Stimulated activated naive CD8-positive, alpha-beta T cell treated with anti-CD3 and anti-CD28 coated beads, Interleukin-15, amount 100 ng/mL, for 72 hours (primary cell): Measurements from ENCODE around the gene ALKBH4.

ENCODE experiments used
- ATAC-seq: fragments of 150-1000 bp; cut with Tn5 transposase; 2 replicates; pipeline ENCODE4 v1.10.0; 2021; ENCODE audit warnings: mild to moderate bottlenecking, moderate library complexity
- DNase-seq, 2 donors: peaks; one replicate each; pipeline ENCODE4 v3.0.0; 2021 to 2022
- H3K27ac Mint-ChIP-seq, 2 donors: one replicate each; pipeline ENCODE4 v1.8.0; 2022; ENCODE audit warnings: mild to moderate bottlenecking in 2 of 2, mixed read lengths in 2 of 2, moderate library complexity in 2 of 2
- H3K27me3 Mint-ChIP-seq: one replicate; pipeline ENCODE4 v1.8.0; 2022; ENCODE audit warnings: mixed read lengths
- H3K4me1 Mint-ChIP-seq: one replicate; pipeline ENCODE4 v1.8.0; 2022; ENCODE audit warnings: mild to moderate bottlenecking, mixed read lengths
- H3K4me3 Mint-ChIP-seq, 2 donors: one replicate each; pipeline ENCODE4 v1.8.0; 2022; ENCODE audit warnings: mild to moderate bottlenecking in 2 of 2, mixed read lengths in 2 of 2, moderate library complexity in 1 of 2
- H3K9me3 Mint-ChIP-seq, 2 donors: one replicate each; pipeline ENCODE4 v1.8.0; 2022; ENCODE audit warnings: mixed read lengths in 2 of 2

The ALKBH4 gene

DNA sequence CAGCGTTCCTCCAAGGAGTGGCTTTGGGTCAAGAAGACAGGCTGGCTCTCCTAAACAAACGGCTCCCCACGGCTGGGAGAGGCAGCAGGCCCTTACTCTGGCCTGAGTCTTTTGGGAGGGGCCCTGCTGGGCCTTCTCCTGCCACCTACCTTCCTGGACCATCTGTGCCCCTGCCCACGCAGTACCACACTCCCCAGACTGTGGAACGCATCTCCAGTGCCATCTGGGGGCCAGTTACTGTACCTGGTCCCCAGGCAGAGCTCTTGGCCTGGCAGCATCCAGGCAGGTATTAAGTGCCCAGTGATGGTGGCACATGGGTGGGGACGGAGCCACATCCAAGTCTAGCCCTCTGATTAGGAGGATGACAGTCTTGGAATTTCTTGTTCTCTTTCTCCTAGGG is 14.4 kb downstream of the ALKBH4 start:
- Mint-ChIP-seq H3K9me3 (no peaks in the 10 kb centered on the region), H3K27me3 (no peaks in the 10 kb centered on the region), H3K4me3 (no peak overlapping the region), H3K4me1 (peaks cover 14% of the 10 kb centered on the region), H3K27ac (no peak overlapping the region)
- ATAC-seq (peak; percentile 87), DNase-seq (peak; percentile 43 to 60)

DNA sequence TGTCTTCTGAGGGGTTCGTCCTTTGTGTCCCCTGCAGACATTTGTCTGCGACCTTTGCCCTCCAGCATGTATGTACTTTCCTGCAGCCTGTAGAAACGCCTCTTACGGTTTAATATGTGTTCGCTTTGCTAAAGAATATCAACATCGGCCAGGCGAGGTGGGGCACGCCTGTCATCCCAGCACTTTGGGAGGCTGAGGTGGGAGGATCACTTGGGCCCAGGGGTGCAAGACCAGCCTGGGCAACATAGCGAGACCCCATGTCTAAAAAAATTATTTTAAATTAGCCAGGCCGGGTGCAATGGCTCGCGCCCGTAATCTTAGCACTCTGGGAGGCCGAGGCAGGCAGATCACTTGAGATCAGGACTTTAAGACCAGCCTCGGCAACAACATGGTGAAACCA is 15.5 kb downstream of the ALKBH4 start:
- H3K4me1 Mint-ChIP-seq, result peaks cover 20% of the 10 kb centered on the region
- H3K27me3 Mint-ChIP-seq, result no peaks in the 10 kb centered on the region
- DNase-seq, result no peak
- H3K27ac Mint-ChIP-seq, result no peak overlapping the region
- H3K9me3 Mint-ChIP-seq, result no peaks in the 10 kb centered on the region
- H3K4me3 Mint-ChIP-seq, result no peak overlapping the region
- no peak for ATAC-seq

DNA sequence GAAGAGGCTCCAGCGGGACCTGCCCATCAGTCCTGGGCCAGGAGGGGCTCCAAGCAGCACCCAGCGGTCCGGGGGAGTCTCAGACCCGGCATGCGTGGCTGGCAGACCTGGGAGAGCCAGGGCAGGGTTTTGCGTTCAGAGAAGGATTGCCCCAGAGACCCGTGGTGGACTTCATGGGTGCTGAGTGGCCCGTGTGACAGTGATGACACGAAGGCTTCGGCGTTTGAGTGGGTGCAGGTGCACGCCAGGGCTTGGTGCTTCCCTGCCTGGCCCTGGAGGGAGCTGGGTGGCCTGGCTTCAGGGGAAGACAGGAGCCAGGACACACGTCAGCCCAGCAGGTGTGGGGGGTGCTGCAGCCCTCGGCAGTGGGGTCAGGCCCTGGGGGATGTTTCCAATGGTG is 17.4 kb downstream of the ALKBH4 start:
- peaks cover 25% of the 10 kb centered on the region for H3K4me1 Mint-ChIP-seq
- H3K27ac Mint-ChIP-seq, result peak overlapping the region in 1 of 2 donors; percentile 59
- no peak overlapping the region for H3K4me3 Mint-ChIP-seq
- DNase-seq (no peak), ATAC-seq (no peak)
- H3K27me3 Mint-ChIP-seq, result no peaks in the 10 kb centered on the region
- no peaks in the 10 kb centered on the region for H3K9me3 Mint-ChIP-seq

DNA sequence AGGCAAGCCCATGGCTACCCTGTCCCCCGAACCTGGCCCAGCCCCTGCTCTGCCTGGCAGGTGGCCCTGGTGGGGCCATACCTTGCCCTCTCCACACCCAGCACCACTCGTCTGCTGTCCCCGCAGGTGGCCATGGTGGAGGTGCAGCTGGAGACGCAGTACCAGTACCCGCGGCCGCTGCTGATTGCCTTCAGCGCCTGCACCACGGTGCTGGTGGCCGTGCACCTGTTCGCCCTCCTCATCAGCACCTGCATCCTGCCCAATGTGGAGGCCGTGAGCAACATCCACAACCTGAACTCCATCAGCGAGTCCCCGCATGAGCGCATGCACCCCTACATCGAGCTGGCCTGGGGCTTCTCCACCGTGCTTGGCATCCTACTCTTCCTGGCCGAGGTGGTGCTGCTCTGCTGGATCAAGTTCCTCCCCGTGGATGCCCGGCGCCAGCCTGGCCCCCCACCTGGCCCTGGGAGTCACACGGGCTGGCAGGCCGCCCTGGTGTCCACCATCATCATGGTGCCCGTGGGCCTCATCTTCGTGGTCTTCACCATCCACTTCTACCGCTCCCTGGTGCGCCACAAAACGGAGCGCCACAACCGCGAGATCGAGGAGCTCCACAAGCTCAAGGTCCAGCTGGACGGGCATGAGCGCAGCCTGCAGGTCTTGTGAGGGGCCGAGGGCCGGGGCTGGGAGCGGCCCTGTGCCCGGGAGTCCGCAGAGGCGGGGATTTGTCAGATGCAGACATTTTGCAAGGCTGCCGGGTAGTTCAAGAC is 18.1 kb downstream of the ALKBH4 start:
- no peak overlapping the region for H3K27ac Mint-ChIP-seq
- peaks cover 25% of the 10 kb centered on the region for H3K4me1 Mint-ChIP-seq
- no peak for DNase-seq
- no peaks in the 10 kb centered on the region for H3K27me3 Mint-ChIP-seq
- ATAC-seq, result no peak
- H3K9me3 Mint-ChIP-seq, result no peaks in the 10 kb centered on the region
- no peak overlapping the region for H3K4me3 Mint-ChIP-seq

DNA sequence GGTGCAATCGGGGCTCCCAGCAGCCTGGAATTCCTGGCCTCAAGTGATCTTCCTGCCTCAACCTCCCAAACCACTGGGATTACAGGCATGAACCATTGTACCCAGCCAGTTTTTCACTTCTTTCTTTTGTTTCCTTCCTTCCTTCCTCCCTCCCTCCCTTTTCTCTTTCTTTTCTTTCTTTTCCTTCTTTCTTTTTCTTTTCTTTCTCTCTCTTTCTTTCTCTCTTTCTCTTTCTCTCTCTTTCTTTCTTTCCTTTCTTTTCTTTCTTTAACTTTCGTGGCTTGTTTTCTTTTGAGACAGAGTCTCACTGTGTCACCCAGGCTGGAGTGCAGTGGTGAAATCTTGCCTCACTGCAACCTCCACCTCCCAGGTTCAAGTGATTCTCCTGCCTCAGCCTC is 19.0 kb downstream of the ALKBH4 start:
- ATAC-seq, result no peak
- H3K27ac Mint-ChIP-seq, result peak overlapping the region; percentile 0 to 75
- H3K4me1 Mint-ChIP-seq, result peaks cover 25% of the 10 kb centered on the region
- DNase-seq, result no peak
- H3K4me3 Mint-ChIP-seq, result no peak overlapping the region
- no peaks in the 10 kb centered on the region for H3K27me3 Mint-ChIP-seq
- no peaks in the 10 kb centered on the region for H3K9me3 Mint-ChIP-seq

DNA sequence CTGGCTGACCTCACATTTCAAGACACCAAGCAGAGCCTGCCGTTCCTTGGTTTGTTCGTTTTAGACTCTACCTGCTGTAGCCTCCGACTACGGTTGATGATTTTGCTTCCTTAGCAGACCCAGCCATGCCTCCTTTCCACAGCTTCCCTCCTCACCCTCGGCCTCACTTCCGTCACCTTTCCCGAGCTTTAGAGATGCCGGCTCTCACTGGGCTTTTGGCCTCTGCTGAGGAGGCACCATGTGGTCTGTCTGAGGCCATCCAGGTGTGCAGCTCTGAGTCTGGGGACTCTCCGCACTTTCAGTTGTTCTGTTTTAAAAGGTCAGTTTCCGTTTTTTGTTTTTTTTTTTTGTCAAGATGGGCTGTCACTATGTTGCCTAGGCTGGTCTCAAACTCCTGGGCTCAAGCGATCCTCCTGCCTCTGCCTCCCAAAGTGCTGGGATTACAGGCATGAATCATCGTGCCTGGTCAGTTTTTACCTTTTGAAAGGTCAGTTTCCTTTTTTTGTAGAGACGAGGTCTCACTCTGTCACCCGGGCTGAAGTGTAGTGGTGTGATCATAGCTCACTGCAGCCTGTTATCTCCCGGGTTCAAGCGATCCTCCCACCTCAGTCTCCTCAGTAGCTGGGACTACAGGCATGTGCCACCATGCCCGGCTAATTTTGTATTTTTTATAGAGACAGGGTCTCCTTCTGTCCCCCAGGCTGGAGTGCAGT is 19.5 kb downstream of the ALKBH4 start:
- Mint-ChIP-seq H3K27me3 (no peaks in the 10 kb centered on the region), H3K4me1 (peaks cover 20% of the 10 kb centered on the region), H3K4me3 (peak overlapping the region in 1 of 2 donors; percentile 18), H3K27ac (peak overlapping the region in 1 of 2 donors; percentile 27), H3K9me3 (no peaks in the 10 kb centered on the region)
- DNase-seq (no peak), ATAC-seq (no peak)

DNA sequence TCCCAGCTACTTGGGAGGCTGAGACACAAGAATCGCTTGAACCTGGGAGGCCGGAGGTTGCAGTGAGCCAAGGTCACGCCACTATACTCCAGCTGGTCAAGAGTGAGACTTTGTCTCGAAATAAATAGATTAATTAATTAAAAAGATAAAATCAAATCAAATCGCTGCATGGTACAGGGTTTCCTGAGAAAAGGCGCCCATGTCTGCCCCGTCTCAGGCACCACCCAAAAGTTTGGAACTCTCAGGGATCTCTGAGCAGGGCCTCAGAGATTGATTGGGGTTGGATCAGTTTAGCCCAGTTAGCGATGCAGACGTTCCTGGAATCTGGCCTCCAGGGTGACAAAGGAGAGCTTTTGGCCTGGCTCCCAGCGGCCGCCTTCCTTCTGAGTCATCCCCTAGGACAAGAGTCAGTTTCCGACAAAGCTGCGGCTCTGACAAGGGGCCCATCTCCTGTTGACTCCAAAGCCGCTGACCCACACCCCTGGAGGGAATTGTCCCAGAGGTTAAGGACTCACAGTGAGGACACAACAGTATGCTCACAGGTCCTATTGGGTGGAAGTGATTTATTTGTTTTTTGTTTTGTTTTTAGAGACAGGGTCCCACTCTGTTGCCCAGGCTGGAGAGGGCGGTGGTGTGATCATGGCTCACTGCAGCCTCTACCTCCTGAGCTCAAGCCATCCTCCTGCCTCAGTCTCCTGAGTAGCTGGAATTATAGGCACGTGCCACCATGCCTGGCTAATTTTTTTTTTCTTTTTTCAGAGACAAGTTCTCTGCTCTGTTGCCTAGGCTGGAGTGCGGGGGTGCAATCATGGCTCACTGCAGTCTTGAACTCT is 24.5 kb downstream of the ALKBH4 start:
- DNase-seq (no peak), ATAC-seq (no peak)
- Mint-ChIP-seq H3K9me3 (no peaks in the 10 kb centered on the region), H3K4me1 (peaks cover 27% of the 10 kb centered on the region), H3K27me3 (no peaks in the 10 kb centered on the region), H3K4me3 (no peak overlapping the region), H3K27ac (no peak overlapping the region)

DNA sequence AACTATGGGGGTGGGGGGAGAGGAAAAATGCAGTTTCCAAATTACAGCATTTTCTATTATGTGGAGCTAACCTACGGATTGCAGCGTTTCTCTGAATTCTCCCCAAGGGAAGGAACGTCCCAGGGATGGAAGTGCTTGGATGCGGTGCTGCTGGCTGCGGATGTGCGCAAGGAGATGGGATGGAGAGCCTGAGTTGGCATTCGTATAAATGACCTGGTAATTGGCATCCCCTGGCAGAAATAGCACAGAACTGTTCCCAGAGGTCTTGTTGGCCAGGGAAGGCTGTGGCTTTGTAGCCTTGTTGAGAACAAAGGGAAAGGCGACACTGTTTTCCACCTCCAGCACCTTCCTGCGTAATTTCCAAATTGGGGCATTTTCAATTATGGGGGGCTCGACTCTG is 28.5 kb downstream of the ALKBH4 start:
- ATAC-seq (no peak), DNase-seq (no peak)
- Mint-ChIP-seq H3K4me1 (peaks cover 46% of the 10 kb centered on the region), H3K9me3 (no peaks in the 10 kb centered on the region), H3K27ac (peak overlapping the region in 1 of 2 donors; percentile 69), H3K4me3 (no peak overlapping the region), H3K27me3 (no peaks in the 10 kb centered on the region)

DNA sequence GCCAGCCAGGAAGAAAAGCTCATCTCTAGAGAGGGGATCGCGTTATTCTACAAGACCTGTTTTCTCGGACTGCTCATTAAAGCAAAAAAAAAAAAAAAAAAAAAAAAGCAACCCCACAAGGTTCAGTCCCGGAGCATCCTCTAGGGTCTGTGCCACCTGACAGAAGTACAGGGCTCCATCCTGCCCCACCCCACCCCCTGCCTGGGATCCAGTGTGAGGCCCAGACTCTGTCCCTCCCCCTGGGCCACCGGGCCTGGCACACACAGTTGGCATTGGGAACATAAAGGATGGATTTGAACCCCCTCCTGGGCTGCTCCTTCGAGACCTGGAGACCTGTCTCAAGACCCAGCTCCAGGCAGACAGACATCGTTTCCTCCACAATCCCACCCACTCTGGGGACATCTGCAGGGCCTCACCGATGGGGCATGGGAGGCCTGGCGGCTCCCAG is 30.6 kb downstream of the ALKBH4 start:
- Mint-ChIP-seq H3K9me3 (no peaks in the 10 kb centered on the region), H3K4me3 (peak overlapping the region; percentile 83 to 87), H3K27ac (peak overlapping the region; percentile 89 to 93), H3K4me1 (peaks cover 66% of the 10 kb centered on the region), H3K27me3 (no peaks in the 10 kb centered on the region)
- DNase-seq (peak in 1 of 2 donors; percentile 36), ATAC-seq (peak; percentile 55)

DNA sequence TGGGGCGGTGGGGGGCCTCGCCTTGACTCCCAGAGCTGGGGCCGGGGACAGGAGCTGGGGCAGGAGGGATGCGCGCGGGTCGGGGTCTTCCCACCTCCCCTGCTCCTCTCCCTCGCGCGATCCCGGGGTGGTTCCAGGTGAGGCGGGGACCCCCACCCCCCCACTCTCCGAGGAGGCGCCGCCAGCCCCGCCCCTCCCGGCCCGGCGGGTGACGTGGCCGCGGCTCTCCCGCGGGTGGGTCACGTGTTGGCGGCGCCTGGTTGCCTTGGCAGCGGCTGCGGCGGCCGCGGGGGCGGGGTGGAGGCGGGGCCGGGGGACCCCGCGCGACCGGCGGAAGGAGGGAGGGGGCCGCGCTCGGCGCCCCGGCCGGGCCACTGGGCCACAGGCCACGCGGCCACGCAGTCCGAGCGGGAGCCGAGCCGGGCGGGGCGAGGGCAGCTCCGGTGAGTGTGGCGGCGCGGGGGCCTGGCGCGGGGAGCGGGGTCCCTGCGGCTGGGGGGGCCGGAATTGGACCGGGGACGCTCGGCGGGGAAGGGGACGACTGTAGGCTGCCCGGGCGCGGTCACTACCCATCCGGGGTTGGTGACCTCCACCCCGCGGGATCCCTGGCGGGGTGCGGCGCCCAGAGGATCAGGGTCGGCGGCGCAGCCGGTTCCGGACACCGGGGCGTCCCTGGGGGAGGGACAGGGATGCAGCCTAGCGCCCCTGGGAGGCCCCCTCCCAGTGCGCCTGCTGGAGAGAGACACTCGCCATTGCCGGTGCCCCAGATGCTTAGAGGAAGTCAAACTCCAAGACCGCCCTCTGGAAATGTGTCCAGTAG is 31.2 kb downstream of the ALKBH4 start, which contains the start of gene ORAI2:
ORAI2 (plus strand) TSS at position 357 of the 820 bp plus-strand sequence. CDS start 5,382 bp downstream, outside the sequence.
- no peaks in the 10 kb centered on the region for H3K9me3 Mint-ChIP-seq
- H3K4me3 Mint-ChIP-seq, result peak within 1 kb of the TSS; percentile 83 to 87
- H3K27me3 Mint-ChIP-seq, result no peaks in the 10 kb centered on the region
- peak; percentile 82 to 84 for DNase-seq
- ATAC-seq, result peak; percentile 75
- peak within 1 kb of the TSS; percentile 93 for H3K27ac Mint-ChIP-seq
- H3K4me1 Mint-ChIP-seq, result peaks cover 71% of the 10 kb centered on the region

DNA sequence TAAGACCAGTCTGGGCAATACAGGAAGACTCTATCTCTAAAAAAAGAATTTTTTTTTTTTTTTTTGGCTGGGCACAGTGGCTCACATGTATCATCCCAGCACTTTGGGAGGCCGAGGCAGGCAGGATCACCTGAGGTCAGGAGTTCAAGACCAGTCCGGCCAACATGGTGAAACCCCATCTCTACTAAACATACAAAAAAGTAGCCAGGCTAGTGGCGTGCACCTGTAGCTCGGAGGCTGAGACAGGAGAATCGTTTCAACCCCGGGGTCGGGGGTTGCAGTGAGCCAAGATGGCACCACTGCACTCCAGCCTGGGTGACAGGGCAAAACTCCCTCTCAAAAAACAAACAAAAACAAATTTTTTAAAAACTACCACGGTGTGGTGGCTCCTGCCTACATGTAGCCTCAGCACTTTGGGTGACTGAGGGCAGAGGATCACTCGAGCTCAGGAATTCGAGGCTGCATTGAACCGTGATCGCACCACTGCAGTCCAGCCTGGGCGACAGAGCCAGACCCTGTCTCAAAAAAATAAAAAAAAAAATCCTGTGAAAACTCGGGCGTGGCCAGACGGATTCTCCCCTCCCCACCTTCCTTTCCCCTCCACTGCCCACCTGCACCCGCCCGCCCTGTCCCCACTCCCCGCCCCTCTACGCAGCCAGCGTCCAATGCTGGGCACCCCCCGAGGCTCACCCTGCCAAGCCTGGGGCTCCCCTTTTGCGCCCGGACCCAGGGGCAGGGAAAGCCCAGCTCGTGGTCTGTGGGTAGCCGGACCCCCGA is 32.0 kb downstream of the ALKBH4 start:
- Mint-ChIP-seq H3K27me3 (no peaks in the 10 kb centered on the region), H3K9me3 (no peaks in the 10 kb centered on the region), H3K4me3 (peak overlapping the region; percentile 67 to 82), H3K27ac (peak overlapping the region; percentile 74 to 93), H3K4me1 (peaks cover 79% of the 10 kb centered on the region)
- peak; percentile 27 to 30 for DNase-seq
- ATAC-seq, result peak; percentile 44

DNA sequence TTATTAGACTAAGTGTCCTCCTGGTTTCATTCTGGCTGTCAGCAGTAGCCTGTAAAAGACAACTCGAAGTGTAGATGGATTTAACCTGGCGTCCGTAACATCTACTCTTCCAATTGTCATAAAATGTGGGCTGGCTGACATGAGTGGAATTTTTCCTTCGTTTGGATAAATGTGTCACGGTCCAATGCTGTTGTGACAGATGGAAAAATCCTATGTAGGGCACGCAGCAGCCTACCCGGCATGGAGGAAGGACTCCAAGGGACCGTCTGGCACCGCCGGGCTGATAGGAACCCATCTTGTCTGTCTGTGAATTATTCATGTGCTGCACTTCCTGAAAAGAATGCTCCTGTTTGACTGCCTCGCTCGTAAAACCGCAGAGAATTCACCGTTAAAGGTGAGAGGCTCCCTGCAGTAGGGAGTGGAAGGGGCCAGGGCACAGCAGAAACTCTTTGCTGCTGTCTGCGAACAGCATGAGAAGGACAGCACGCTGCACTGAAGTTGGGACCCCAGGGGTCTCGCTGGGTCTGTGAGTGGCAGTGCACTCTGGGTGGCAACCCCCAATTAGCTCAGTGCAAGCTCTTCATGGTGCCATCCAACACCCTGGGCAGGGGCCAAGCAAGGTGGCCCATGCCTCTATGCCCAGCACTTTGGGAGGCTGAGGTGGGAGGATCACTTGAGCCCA is 32.9 kb downstream of the ALKBH4 start:
- H3K4me3 Mint-ChIP-seq, result peak overlapping the region; percentile 67 to 82
- no peaks in the 10 kb centered on the region for H3K27me3 Mint-ChIP-seq
- H3K9me3 Mint-ChIP-seq, result no peaks in the 10 kb centered on the region
- DNase-seq (peak; percentile 34 to 59), ATAC-seq (peak; percentile 46)
- peaks cover 87% of the 10 kb centered on the region for H3K4me1 Mint-ChIP-seq
- peak overlapping the region; percentile 80 to 93 for H3K27ac Mint-ChIP-seq

DNA sequence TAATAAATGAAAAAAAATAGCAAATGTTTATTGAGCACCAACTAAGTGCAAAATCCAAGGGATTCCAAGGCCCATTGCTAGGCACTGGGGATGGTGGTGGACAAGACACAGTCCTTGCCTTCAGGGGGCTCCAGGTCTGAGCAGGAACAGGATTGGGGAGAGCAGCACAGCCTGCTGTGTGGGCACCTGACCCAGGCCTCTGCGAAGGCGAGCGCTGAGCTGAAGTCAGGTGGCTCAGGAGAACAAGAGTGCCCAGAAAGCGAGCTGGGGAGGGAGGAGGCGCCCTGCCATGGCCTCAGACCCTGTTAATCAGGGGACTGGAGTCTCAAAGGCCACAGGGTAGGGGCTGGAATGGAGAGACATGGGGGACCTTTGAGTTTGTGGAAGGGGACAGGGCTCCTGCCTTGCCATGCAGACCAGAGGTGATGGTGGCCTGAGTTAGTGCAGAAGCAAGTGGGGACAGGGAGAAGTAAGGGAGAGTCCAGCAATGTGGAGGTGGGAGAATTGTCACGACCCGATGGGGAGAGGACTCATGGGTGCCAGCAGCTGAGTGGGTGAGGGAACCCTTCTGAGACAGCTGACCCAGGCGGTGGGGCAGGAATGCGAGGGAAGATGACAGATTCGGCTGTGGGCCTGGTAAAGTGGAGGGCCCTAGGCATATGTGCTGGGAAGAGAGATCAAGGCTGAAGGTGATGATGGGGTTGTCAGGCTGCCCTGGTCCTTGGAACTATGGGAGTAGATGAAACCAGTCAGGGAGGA is 35.3 kb downstream of the ALKBH4 start:
- no peaks in the 10 kb centered on the region for H3K9me3 Mint-ChIP-seq

More for the DNA sequence above, 35.3 kb downstream of the ALKBH4 start:
- DNase-seq (no peak), ATAC-seq (no peak)
- H3K4me1 Mint-ChIP-seq, result peaks cover 87% of the 10 kb centered on the region
- peak overlapping the region in 1 of 2 donors; percentile 2 for H3K4me3 Mint-ChIP-seq
- no peaks in the 10 kb centered on the region for H3K27me3 Mint-ChIP-seq
- H3K27ac Mint-ChIP-seq, result peak overlapping the region; percentile 74 to 88
